HCT116 (cell line): Measurements from ENCODE around the gene NOXO1.

Experiments used
- CEBPB ChIP-seq: IDR thresholded peaks from 2 replicates; pipeline ENCODE4 v1.6.1; 2012; ENCODE audit warnings: low read depth
- CTCF ChIP-seq, 3 experiments: fragments of 200-600 bp in 1 of 3; sonication (generic) in 1 of 3; IDR thresholded peaks in 2 of 3; conservative IDR thresholded peaks in 1 of 3; 2 replicates each; pipeline ENCODE4 v1.5.1; 2012 to 2017; ENCODE audit warnings: low read depth in 2 of 3, low read length in 2 of 3, antibody characterized with exemption in 1 of 3, borderline replicate concordance in 1 of 3, control low read depth in 1 of 3, mild to moderate bottlenecking in 1 of 3, mixed read lengths in 1 of 3, mixed run types in 1 of 3, moderate library complexity in 1 of 3; ENCODE audit not compliant: insufficient read depth in 1 of 3
- POLR2AphosphoS5 ChIP-seq: IDR thresholded peaks from 2 replicates; pipeline ENCODE4 v1.6.1; 2011; ENCODE audit warnings: mild to moderate bottlenecking, low read depth, low read length, moderate library complexity
- YY1 ChIP-seq: IDR thresholded peaks from 2 replicates; pipeline ENCODE4 v1.6.1; 2011; ENCODE audit warnings: low read length, low read depth, moderate library complexity, mild to moderate bottlenecking; ENCODE audit not compliant: insufficient replicate concordance; ENCODE audit errors: extremely low read depth

GRCh38 chr16:1953734-1954133 is 27.5 kb downstream of the NOXO1 start:
- TF ChIP-seq POLR2AphosphoS5 (no peak), CTCF (IDR thresholded peaks at IDR 0.05 in 2 of 3, conservative IDR thresholded peaks at IDR 0.05 in 1 of 3; ENCODE audit: borderline replicate concordance in 1 of 3, insufficient read depth in 1 of 3, low read depth in 2 of 3, low read length in 2 of 3) (no peak), CEBPB (no peak), YY1 (no peak)
